DMS 273 (cell line): ENCODE measurements around the gene COPB2.
"Not testable (repeated sequence)": the region's sequence is repeated elsewhere in the genome, so short reads cannot be mapped to it uniquely, and the experiment has no call there.

Source experiments
- DNase-seq: peaks from one replicate; lab custom pipeline; 2025; ENCODE audit not compliant: unreplicated experiment; lab: John Stamatoyannopoulos, UW

The COPB2 gene

GRCh38 chr3:139389552-139390368, at the start of gene COPB2:
Gene COPB2 (minus strand): TSS chr3:139389647. CDS start chr3:139389550, 97 bp downstream.
- peak; percentile 100 for DNase-seq

GRCh38 chr3:139434764-139435307, 45.4 kb upstream of the COPB2 start:
- DNase-seq, result peak; percentile 53

GRCh38 chr3:139434228-139434627, 44.8 kb upstream of the COPB2 start:
- no peak for DNase-seq

GRCh38 chr3:139433089-139433488, 43.6 kb upstream of the COPB2 start:
- no peak for DNase-seq

GRCh38 chr3:139430493-139430892, 41.0 kb upstream of the COPB2 start:
- no peak for DNase-seq

- peak; percentile 96 for DNase-seq
These were observed 38.0 kb upstream of the COPB2 start for GRCh38 chr3:139427283-139428060.

- no peak for DNase-seq
These were observed 36.4 kb upstream of the COPB2 start for GRCh38 chr3:139425745-139426400.

- no peak for DNase-seq
These were observed 33.8 kb upstream of the COPB2 start for GRCh38 chr3:139423232-139423631.

- DNase-seq, result no peak
These were observed 32.0 kb upstream of the COPB2 start for GRCh38 chr3:139421460-139421859.

- no peak for DNase-seq
These were observed 31.6 kb upstream of the COPB2 start for GRCh38 chr3:139421040-139421439.

GRCh38 chr3:139418144-139418543, 28.7 kb upstream of the COPB2 start:
- no peak for DNase-seq

GRCh38 chr3:139416275-139416674, 26.8 kb upstream of the COPB2 start:
- DNase-seq, result no peak

GRCh38 chr3:139414608-139415224, 25.3 kb upstream of the COPB2 start:
- no peak for DNase-seq

- DNase-seq, result not testable (repeated sequence)
These were observed 23.4 kb upstream of the COPB2 start for GRCh38 chr3:139412891-139413290.

- not testable (repeated sequence) for DNase-seq
These were observed 11.7 kb upstream of the COPB2 start for GRCh38 chr3:139401155-139401554.

GRCh38 chr3:139396707-139397106, 7.3 kb upstream of the COPB2 start:
- no peak for DNase-seq

- no peak for DNase-seq
These were observed 4.7 kb upstream of the COPB2 start for GRCh38 chr3:139394116-139394515.

GRCh38 chr3:139388821-139389551, 461 bp downstream of the COPB2 start:
- DNase-seq, result peak; percentile 74

GRCh38 chr3:139388077-139388476, 1.4 kb downstream of the COPB2 start:
- DNase-seq, result no peak

- not testable (repeated sequence) for DNase-seq
These were observed 7.2 kb downstream of the COPB2 start for GRCh38 chr3:139382291-139382690.
